Liver (tissue), 9 donors: ENCODE results near the gene NXPH1. TPM values are rescaled to one million over a fixed set of nuclear protein-coding genes. Genes with fewer than 3 reads are reported as not detected.

Source experiments
- DNase-seq: peaks from one replicate; pipeline ENCODE4 v3.0.0-alpha.2; 2017; ENCODE audit warnings: low spot score
- H3K27ac ChIP-seq, 2 donors: one replicate each; pipeline ENCODE4 v1.7.0; 2013; ENCODE audit warnings: inconsistent platforms in 2 of 2, low read length in 2 of 2, control low read depth in 1 of 2, low read depth in 1 of 2, mild to moderate bottlenecking in 1 of 2
- H3K27me3 ChIP-seq, 4 donors: one replicate each; pipeline versions ENCODE4 v1.6.1 to v1.7.0; 2013; ENCODE audit warnings: low read length in 3 of 4, inconsistent platforms in 1 of 4, mild to moderate bottlenecking in 1 of 4, moderate library complexity in 1 of 4; ENCODE audit not compliant: control insufficient read depth in 4 of 4, insufficient read depth in 4 of 4
- H3K36me3 ChIP-seq, 4 donors: one replicate each; pipeline versions ENCODE4 v1.6.1 to v1.7.0; 2013; ENCODE audit warnings: low read length in 3 of 4, mild to moderate bottlenecking in 3 of 4, low read depth in 1 of 4, moderate library complexity in 1 of 4; ENCODE audit not compliant: control insufficient read depth in 4 of 4, insufficient read depth in 3 of 4
- H3K4me1 ChIP-seq, 4 donors: one replicate each; pipeline versions ENCODE4 v1.6.1 to v1.7.0; 2013; ENCODE audit warnings: low read length in 3 of 4, mild to moderate bottlenecking in 3 of 4, moderate library complexity in 1 of 4; ENCODE audit not compliant: control insufficient read depth in 4 of 4, insufficient read depth in 4 of 4
- H3K4me3 ChIP-seq, 3 donors: one replicate each; pipeline versions ENCODE4 v1.6.1 to v1.7.0; 2013; ENCODE audit warnings: low read length in 3 of 3, control low read depth in 1 of 3, low read depth in 1 of 3, mild to moderate bottlenecking in 1 of 3
- H3K9ac ChIP-seq, 2 donors: one replicate each; pipeline ENCODE4 v1.7.0; 2013; ENCODE audit warnings: low read length in 2 of 2, mild to moderate bottlenecking in 2 of 2, moderate library complexity in 2 of 2, control low read depth in 1 of 2, low read depth in 1 of 2
- H3K9me3 ChIP-seq, 4 donors: one replicate each; pipeline versions ENCODE4 v1.6.1 to v1.7.0; 2013; ENCODE audit warnings: low read length in 3 of 4; ENCODE audit not compliant: control insufficient read depth in 4 of 4
- EGR1 ChIP-seq, 2 donors: IDR thresholded peaks; 2 replicates each; pipeline ENCODE4 v1.6.1; 2016 to 2018; ENCODE audit warnings: antibody characterized with exemption in 2 of 2, low read depth in 2 of 2
- FOXA2 ChIP-seq: IDR thresholded peaks from 2 replicates; pipeline ENCODE4 v1.6.1; 2016; ENCODE audit warnings: antibody characterized with exemption
- GABPA ChIP-seq, 2 donors: IDR thresholded peaks in 1 of 2; conservative IDR thresholded peaks in 1 of 2; 2 replicates each; pipeline ENCODE4 v1.6.1; 2016; ENCODE audit warnings: antibody characterized with exemption in 2 of 2, mild to moderate bottlenecking in 1 of 2, moderate library complexity in 1 of 2
- HNF4G ChIP-seq: IDR thresholded peaks from 2 replicates; pipeline ENCODE4 v1.6.1; 2016; ENCODE audit warnings: antibody characterized with exemption
- JUND ChIP-seq, 2 donors: IDR thresholded peaks; 2 replicates each; pipeline ENCODE4 v1.6.1; 2016; ENCODE audit warnings: antibody characterized with exemption in 2 of 2
- NR2F2 ChIP-seq: IDR thresholded peaks from 2 replicates; pipeline ENCODE4 v1.6.1; 2016; ENCODE audit warnings: antibody characterized with exemption
- RAD21 ChIP-seq, 2 donors: IDR thresholded peaks; 2 replicates each; pipeline ENCODE4 v1.6.1; 2016; ENCODE audit warnings: antibody characterized with exemption in 2 of 2, mild to moderate bottlenecking in 2 of 2
- RXRA ChIP-seq, 2 donors: IDR thresholded peaks; 2 replicates each; pipeline ENCODE4 v1.6.1; 2017 to 2018; ENCODE audit warnings: antibody characterized with exemption in 2 of 2, mild to moderate bottlenecking in 1 of 2
- SP1 ChIP-seq: IDR thresholded peaks from 2 replicates; pipeline ENCODE4 v1.6.1; 2018; ENCODE audit warnings: antibody characterized with exemption, mild to moderate bottlenecking
- TAF1 ChIP-seq: conservative IDR thresholded peaks from 2 replicates; pipeline ENCODE4 v1.6.1; 2016; ENCODE audit warnings: antibody characterized with exemption, mild to moderate bottlenecking
- YY1 ChIP-seq: IDR thresholded peaks from 2 replicates; pipeline ENCODE4 v1.6.1; 2016; ENCODE audit warnings: antibody characterized with exemption, mild to moderate bottlenecking
- WGBS: extraction: QIAGEN DNeasy Blood & Tissue Kit; methylation state at CpG from one replicate; pipeline ENCODE4 v1.1.7; 2013; 5-methylcytosine and 5-hydroxymethylcytosine counted together
- polyA plus RNA-seq, 2 donors: library from polyadenylated mRNA; stranded (reverse) in 1 of 2; unstranded in 1 of 2; fragments of 200-250 nt in 1 of 2; fragments of >200 nt in 1 of 2; fragmentation: Nextera tagmentation in 1 of 2; extraction: Ambion mirVana in 1 of 2; gene quantifications; one replicate each; pipeline versions ENCODE4 v1.2.1 to v1.2.3, GENCODE V29; 2013 to 2015
- total RNA-seq, 2 donors: library from RNA; depleted of rRNA; stranded (reverse); fragments of >200 nt; gene quantifications; one replicate each; pipeline ENCODE4 v1.2.3, GENCODE V29; 2014
- TF ChIP-seq, protein P1 (sequence below): fragments of 150-350 bp; IDR thresholded peaks from 2 replicates; pipeline ENCODE4 v1.5.1; 2017; ENCODE audit warnings: improper control_type of control experiment, low read depth, low read length; ENCODE audit not compliant: missing input control
- TF ChIP-seq, protein P2 (sequence below): IDR thresholded peaks from 2 replicates; pipeline ENCODE4 v1.6.1; 2016; ENCODE audit warnings: antibody characterized with exemption
- TF ChIP-seq, protein P3 (sequence below): IDR thresholded peaks from 2 replicates; pipeline ENCODE4 v1.6.1; 2016; ENCODE audit warnings: antibody characterized with exemption, mild to moderate bottlenecking
- TF ChIP-seq, protein P4 (sequence below): IDR thresholded peaks from 2 replicates; pipeline ENCODE4 v1.6.1; 2016; ENCODE audit warnings: antibody characterized with exemption
- TF ChIP-seq, protein P5 (sequence below): IDR thresholded peaks from 2 replicates; pipeline ENCODE4 v1.6.1; 2016; ENCODE audit warnings: antibody characterized with exemption
- donor health status: healthy.
- donor health status: healthy.
- donor health status: healthy.
- donor health status: healthy.
- donor health status: healthy.

The NXPH1 gene
- total and polyA plus RNA-seq, 4 donors, result not detected

DNA sequence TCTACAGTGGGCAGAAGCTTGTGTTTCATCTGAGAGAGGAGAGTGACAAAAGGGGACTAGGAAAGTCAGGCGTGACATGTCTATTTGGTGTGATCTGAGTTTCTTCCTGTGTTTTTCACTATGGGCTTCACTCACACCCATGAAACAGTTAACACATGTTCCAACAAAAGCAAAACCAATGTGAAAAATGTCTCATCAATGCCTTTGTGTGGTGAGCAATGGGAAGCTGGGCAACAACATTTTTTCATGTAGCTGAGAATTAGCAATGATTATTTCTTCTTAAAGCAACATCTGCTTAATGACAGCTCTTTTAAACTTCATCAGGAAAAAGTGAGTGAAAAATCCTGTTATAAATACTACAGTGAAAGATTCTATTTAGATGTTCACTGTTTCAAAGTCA, 76.2 kb downstream of the NXPH1 start:
- Histone ChIP-seq H3K9ac (no peak overlapping the region), H3K36me3 (no peaks in the 10 kb centered on the region), H3K27ac (no peak overlapping the region), H3K4me1 (no peaks in the 10 kb centered on the region), H3K27me3 (no peaks in the 10 kb centered on the region), H3K9me3 (peaks cover 0 to 2% (median 0%) of the 10 kb centered on the region in 4 donors), H3K4me3 (no peak overlapping the region)
- 67% methylated on average over 1 of the region's 1 CpG for WGBS
- TF ChIP-seq TAF1, result no peak
- TF ChIP-seq, protein P1, sequence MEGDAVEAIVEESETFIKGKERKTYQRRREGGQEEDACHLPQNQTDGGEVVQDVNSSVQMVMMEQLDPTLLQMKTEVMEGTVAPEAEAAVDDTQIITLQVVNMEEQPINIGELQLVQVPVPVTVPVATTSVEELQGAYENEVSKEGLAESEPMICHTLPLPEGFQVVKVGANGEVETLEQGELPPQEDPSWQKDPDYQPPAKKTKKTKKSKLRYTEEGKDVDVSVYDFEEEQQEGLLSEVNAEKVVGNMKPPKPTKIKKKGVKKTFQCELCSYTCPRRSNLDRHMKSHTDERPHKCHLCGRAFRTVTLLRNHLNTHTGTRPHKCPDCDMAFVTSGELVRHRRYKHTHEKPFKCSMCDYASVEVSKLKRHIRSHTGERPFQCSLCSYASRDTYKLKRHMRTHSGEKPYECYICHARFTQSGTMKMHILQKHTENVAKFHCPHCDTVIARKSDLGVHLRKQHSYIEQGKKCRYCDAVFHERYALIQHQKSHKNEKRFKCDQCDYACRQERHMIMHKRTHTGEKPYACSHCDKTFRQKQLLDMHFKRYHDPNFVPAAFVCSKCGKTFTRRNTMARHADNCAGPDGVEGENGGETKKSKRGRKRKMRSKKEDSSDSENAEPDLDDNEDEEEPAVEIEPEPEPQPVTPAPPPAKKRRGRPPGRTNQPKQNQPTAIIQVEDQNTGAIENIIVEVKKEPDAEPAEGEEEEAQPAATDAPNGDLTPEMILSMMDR, result no peak
- TF ChIP-seq GABPA (IDR thresholded peaks at IDR 0.05 in 1 of 2, conservative IDR thresholded peaks at IDR 0.05 in 1 of 2), result no peak
- no peak for TF ChIP-seq NR2F2
- TF ChIP-seq YY1, result no peak
- TF ChIP-seq, protein P2, sequence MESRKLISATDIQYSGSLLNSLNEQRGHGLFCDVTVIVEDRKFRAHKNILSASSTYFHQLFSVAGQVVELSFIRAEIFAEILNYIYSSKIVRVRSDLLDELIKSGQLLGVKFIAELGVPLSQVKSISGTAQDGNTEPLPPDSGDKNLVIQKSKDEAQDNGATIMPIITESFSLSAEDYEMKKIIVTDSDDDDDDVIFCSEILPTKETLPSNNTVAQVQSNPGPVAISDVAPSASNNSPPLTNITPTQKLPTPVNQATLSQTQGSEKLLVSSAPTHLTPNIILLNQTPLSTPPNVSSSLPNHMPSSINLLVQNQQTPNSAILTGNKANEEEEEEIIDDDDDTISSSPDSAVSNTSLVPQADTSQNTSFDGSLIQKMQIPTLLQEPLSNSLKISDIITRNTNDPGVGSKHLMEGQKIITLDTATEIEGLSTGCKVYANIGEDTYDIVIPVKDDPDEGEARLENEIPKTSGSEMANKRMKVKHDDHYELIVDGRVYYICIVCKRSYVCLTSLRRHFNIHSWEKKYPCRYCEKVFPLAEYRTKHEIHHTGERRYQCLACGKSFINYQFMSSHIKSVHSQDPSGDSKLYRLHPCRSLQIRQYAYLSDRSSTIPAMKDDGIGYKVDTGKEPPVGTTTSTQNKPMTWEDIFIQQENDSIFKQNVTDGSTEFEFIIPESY, result no peak
- TF ChIP-seq, protein P3, sequence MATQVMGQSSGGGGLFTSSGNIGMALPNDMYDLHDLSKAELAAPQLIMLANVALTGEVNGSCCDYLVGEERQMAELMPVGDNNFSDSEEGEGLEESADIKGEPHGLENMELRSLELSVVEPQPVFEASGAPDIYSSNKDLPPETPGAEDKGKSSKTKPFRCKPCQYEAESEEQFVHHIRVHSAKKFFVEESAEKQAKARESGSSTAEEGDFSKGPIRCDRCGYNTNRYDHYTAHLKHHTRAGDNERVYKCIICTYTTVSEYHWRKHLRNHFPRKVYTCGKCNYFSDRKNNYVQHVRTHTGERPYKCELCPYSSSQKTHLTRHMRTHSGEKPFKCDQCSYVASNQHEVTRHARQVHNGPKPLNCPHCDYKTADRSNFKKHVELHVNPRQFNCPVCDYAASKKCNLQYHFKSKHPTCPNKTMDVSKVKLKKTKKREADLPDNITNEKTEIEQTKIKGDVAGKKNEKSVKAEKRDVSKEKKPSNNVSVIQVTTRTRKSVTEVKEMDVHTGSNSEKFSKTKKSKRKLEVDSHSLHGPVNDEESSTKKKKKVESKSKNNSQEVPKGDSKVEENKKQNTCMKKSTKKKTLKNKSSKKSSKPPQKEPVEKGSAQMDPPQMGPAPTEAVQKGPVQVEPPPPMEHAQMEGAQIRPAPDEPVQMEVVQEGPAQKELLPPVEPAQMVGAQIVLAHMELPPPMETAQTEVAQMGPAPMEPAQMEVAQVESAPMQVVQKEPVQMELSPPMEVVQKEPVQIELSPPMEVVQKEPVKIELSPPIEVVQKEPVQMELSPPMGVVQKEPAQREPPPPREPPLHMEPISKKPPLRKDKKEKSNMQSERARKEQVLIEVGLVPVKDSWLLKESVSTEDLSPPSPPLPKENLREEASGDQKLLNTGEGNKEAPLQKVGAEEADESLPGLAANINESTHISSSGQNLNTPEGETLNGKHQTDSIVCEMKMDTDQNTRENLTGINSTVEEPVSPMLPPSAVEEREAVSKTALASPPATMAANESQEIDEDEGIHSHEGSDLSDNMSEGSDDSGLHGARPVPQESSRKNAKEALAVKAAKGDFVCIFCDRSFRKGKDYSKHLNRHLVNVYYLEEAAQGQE, result no peak
- TF ChIP-seq, protein P4, sequence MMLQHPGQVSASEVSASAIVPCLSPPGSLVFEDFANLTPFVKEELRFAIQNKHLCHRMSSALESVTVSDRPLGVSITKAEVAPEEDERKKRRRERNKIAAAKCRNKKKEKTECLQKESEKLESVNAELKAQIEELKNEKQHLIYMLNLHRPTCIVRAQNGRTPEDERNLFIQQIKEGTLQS, result no peak
- TF ChIP-seq, protein P5, sequence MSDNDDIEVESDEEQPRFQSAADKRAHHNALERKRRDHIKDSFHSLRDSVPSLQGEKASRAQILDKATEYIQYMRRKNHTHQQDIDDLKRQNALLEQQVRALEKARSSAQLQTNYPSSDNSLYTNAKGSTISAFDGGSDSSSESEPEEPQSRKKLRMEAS, result no peak
- TF ChIP-seq SP1, result no peak
- no peak for DNase-seq

DNA sequence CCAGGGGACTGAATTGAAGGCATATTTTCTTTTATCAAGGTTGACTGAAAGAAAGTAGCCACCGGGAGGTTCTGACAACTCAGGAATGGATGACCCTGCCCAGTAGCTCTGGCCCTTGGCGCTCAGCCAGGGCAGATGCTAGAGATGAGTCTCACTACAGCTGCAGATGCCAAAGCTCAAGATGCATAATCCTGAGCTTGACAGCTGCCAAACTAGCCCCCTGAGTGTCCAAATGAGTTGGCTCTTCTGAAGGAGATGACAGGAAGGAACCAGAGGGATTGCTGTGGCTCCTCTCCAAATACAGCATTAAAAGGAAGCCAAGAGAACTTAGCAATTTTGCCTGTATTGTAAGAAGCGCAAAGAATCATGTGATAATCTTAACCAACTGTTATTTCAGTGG, 78.4 kb downstream of the NXPH1 start:
- no peaks in the 10 kb centered on the region for H3K27me3 ChIP-seq
- DNase-seq, result no peak
- 67% methylated on average over 3 of the region's 3 CpGs for WGBS
- no peaks in the 10 kb centered on the region for H3K4me1 ChIP-seq
- no peak overlapping the region for H3K9ac ChIP-seq
- H3K36me3 ChIP-seq, result no peaks in the 10 kb centered on the region
- no peak overlapping the region for H3K4me3 ChIP-seq
- TF ChIP-seq YY1 (no peak), JUND (IDR thresholded peaks at IDR 0.05) (no peak), FOXA2 (no peak), RXRA (IDR thresholded peaks at IDR 0.05) (no peak), RAD21 (IDR thresholded peaks at IDR 0.05) (no peak), EGR1 (IDR thresholded peaks at IDR 0.05; ENCODE audit: low read depth in 2 of 2) (no peak), NR2F2 (no peak), HNF4G (no peak), GABPA (IDR thresholded peaks at IDR 0.05 in 1 of 2, conservative IDR thresholded peaks at IDR 0.05 in 1 of 2) (no peak)
- TF ChIP-seq, protein P5, result no peak
- TF ChIP-seq, protein P1, result no peak
- TF ChIP-seq, protein P4, result no peak
- TF ChIP-seq, protein P2, result no peak
- H3K27ac ChIP-seq, result no peak overlapping the region
- H3K9me3 ChIP-seq, result no peaks in the 10 kb centered on the region
